Measurements from ENCODE around the gene SPEM3.

- TF ChIP-seq, protein P1, sequence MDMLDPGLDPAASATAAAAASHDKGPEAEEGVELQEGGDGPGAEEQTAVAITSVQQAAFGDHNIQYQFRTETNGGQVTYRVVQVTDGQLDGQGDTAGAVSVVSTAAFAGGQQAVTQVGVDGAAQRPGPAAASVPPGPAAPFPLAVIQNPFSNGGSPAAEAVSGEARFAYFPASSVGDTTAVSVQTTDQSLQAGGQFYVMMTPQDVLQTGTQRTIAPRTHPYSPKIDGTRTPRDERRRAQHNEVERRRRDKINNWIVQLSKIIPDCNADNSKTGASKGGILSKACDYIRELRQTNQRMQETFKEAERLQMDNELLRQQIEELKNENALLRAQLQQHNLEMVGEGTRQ (IDR thresholded peaks at IDR 0.05; ENCODE audit: borderline replicate concordance, low read depth, low read length), result no peak
- TF ChIP-seq POLR2A (IDR thresholded peaks at IDR 0.05; ENCODE audit: low read depth, low read length) (no peak), ATF2 (IDR thresholded peaks at IDR 0.05; ENCODE audit: low read length) (no peak), CHD4 (IDR thresholded peaks at IDR 0.05) (no peak), POLR2AphosphoS5 (IDR thresholded peaks at IDR 0.05; ENCODE audit: low read length) (no peak), SREBF1 (IDR thresholded peaks at IDR 0.05; ENCODE audit: low read length) (no peak)
Observed at GRCh38 chr17:7426896-7427489, 1.7 kb upstream of the SPEM3 start.

Data from GM12878 (cell line).